GM19467 (cell line): ENCODE measurements around the gene NT5DC4.

Source experiments
- ATAC-seq: cut with Tn5 transposase; IDR thresholded peaks from one replicate; pipeline ENCODE4 v1.9.1; 2021; ENCODE audit warnings: mild to moderate bottlenecking, moderate library complexity; ENCODE audit not compliant: unreplicated experiment

NT5DC4 gene

DNA sequence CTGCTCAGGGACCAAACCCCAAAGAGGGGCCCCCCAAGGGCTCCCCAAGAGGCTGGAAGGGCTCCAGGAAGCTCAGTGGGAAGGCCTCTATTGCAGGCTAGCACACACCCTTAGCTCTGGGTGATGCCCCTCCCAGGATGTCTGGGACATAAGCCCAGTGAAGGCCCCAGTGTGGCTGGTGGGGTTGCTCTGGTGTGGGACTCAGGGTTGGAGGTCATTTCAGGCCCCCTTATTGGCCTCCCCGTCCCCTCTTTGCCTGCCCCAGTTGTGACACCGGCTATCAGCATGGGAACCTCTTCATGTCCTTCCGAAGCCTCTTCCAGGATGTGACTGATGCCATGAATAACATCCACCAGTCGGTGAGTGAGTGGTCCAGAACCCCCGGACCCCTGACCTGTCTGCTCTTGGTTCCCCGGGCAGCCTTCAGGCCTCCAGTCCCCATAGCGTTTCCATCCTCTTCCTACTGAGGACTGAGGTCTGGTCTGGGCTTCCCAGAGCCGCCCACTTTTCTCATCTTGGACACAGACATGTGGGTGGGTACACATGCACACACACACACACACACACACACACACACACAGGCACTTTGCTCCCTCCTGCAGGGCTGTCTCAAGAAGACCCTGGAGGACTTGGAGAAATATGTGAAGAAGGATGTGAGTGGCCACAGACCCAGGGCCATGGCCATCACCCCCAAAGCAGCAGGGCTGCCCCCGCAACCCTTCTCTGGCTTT, 2.2 kb downstream of the NT5DC4 start:
- no peak for ATAC-seq

DNA sequence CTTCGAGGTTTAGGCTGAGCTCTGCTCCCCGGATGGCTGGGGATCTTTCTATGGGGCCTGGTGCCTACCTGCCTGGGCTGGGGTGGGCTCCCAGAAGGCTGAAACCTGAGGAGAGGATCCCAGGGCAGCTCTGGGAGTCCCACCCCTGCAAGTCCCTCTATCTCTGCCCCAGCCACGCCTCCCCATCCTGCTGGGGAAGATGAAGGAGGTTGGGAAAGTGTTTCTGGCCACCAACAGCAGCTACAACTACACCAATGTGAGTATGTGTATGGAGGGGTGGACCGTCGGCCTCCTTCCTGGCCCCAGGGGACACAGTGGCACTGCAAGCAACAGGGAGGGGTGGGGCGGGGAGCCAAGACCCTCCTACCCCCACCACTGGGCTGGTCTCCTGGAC, 2.7 kb downstream of the NT5DC4 start:
- ATAC-seq: no peak

DNA sequence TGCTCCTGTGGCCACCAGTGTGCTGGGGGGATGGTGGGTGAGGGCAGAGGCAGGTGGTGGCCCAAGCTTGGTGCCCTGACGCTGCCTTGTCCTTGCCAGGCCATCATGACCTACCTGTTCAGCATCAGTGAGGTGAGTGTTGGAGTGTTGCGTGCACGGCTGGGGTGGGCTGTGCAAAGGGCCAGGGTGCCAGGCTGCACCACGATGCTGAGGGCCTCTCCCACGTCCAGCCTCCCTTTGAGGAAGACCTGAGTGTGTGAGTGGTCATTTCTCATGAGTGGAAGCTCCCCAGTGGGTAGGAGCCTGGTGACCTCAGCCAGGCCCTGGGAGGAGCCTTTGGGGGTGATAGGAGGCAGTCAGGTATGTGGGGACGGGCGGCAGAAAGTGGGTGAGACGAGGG, 3.2 kb downstream of the NT5DC4 start:
- no peak for ATAC-seq

DNA sequence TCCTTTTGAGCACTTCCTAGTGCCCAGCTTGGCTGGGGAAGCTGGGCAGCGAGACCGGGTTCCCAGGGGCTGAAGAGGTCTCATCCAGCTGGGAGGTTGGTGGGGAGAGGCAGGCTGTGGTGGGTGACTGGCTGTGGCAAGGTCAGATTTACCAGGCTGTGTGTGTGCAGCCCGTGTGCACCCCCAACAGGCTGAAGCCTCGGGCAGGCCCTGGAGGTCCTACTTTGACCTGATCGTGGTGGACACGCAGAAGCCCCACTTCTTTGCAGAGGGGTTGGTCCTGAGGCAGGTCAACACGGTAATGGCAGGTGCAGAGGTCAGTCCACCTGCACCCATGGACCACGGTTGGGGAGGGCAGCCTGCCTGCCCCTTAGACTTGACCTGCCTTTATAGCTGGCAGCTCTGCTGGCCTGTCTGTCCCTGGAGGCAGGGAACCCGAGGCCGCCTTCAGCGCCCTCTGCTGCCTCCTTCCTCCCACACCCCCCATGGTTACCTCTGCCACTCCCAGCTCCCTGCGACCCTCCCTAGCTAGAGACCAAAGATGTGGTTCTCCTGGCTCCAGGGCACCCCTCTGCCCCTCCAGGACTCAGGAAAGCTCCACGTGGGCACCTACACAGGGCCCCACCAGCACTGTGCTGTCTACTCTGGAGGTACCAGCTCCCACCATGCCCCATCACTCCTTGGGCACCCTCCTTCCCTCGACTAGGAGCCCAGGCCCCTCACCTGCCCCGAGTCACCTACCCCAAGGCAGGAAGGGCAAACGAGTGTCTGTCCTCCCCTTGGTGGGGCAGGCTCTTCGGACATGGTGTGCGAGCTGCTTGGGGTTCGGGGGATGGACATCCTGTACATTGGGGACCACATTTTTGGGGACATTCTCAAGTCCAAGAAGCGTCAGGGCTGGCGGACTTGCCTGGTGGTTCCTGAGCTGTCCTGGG, 4.0 kb downstream of the NT5DC4 start:
- ATAC-seq: no peak

DNA sequence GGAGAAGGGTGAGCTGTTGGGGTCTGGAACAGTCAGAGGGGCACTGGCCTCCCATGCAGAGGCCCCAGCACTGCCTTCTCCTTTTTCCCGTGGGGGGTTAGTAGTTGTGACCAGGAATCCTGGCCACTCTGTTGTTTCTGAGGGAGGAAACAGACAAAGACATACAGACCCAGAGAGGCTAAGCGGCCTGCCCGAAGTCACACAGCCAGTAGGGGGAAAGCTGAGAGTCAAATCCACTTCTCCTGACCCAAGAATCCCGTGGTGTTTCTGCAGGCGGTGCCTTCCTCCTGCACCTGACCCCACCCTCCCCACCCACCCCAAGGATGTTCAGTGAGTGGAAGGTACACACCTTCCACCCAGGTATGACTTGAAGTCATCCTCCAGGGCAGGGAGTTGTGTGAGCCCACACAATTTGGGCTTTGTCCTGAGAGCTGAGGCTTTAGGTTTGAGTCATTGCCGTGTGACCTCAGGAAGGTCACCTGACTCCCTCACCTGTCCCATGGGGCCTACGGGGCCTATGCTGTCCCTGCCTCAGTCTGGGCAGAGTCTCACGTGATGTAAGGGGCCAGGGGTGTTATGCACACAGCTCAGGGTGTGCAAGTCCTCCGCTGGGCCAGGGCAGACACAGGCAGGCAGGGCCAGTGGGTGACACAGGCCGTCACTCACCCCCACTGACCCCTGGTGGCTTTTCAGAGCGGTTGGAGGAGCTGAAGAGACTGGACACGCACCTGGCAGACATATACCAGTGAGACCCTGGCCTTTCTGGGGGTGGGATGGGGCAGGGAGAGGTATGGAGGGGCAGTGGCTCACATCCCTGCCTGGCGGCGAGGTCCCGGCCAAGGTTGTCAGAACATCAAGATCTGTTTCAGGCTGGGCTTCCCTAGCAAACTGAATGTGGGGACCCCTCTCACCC, 5.0 kb downstream of the NT5DC4 start:
- ATAC-seq: no peak

DNA sequence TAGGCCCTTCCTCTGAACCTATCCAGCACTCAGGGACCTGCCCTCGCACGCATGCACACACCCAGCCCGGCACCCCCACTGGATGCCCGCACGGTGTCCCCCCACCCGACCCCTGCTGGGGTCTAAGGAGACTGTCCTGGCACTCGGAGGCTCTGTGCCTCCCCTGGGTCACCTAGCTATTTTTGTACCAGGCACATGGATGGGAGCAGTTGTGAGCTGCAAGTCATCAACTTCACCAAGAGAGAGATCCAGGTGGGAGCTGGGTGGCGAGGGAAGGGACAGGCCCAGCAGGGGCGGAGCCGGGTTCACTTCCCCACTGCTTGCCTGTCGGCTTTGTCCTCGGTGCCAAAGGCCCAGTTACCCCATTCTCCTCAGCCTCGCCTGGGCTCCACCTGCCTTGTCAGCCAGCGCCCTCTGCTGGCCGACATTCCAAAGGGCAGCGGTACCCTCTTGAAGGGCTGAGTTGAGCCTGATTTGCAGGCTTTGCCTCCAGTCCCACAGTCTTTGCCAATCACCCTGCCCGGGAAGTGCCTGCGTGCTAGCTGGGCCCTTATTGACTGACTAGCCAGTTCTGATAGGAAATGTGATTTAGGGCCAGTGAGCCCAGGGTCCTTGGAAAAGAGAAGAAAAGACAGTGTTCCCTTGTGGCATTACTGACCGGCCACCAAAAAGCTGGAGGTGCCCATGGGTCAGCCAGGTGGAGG, 5.8 kb downstream of the NT5DC4 start:
- peak; percentile 77 for ATAC-seq

DNA sequence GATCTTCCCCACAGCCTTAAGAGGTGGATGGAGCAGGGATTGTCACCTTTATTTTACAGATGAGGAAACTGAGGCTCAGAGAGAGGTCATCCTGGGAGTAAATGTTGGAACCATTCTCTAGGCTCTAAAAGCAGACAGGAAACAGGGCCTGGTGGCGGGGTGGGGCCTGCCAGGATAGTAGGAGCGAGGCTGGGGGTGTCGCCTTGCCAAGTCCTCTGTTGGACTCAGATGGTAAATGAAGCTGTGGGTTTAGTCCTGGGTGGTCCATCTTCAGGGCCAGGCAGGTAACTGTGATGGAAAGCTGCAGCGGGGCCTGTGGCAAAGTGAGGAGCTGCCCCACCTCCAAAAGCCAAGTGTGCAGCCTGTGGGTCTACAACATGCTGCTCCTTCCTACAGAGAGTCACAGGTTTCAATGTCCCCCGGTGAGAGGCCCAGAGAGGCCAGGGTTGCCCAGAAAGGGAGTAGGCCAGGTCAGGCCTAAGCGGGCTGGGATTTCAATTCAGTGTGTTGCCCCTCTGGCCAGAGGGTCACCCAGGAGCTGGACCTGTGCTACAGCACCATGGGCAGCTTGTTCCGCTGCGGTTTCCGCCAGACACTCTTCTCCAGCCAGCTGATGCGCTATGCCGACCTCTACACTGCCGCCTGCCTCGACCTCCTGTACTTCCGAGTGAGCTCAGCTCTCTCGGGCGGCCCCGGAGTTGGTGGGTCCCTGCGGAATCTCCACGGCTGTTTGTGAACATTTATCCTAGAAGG, 6.6 kb downstream of the NT5DC4 start:
- no peak for ATAC-seq

DNA sequence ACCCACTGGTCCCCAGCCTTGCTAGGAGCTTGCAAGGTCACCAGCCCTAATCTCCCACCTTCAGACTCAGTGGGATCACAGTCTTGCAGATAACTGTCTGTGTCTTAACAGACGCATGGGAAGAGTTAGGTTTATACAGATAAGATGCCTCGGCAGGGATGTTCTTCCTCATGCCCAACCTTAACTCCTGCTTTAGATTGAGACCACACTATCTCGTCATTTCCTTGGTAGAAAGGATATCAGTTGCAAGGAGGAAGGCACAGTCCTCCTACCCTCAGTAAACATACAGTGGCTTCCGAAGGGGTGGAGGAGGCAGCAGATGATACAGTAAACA, 7.2 kb downstream of the NT5DC4 start:
- ATAC-seq: no peak

DNA sequence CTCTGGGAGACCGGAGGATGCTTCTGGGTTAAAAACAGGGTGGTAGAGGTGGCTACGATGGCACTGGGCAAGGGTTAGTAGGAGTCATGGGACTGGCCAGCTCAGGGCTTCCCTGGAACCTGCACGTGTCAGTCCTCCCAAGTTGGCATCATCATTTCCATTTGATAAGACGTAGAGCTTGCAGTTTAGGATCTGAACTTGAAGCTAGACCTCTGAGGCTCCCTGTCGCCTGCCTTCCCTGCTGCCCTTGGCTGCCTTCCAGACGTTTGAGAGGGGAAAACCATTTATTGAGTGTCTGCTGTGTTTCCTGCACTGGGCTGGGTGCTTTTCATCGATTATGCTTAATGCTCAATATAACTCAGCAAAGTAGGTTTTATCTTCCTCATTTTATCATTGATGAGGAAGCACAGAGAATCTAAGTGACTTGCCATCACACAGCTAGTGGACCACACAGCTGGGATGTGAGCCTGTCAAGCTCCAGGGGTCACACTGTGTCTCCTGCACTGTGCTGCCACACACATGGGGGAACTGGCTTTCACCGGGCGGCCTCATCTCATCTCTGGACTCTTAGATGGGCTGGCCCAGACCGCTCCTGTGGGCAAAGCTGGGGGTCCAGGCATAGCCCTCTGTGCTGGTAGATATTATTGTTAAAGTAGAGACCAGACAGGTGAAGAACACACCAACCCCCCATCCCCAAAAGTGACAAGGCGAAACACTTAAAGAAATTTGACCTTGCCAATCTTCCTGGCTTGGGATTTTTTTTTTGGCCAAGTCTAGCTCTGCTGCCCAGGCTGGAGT, 7.8 kb downstream of the NT5DC4 start:
- ATAC-seq: no peak

DNA sequence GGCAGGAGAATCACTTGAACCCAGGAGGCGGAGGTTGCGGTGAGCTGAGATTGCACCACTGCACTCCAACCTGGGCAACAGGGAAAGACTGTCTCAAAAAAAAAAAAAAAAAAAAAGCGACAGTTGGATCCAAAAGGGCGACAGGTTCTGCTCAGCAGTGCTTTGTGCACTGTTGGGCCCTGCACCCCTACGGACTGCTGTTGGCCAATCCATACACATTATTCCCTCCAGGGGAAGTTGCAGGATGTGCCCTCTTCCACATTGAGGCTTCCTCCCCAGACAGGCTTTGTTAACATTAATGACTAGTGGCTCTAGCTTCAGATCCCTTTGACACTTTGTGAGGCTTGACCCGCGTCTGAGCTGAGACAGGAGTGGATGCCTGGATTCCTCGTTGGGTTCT, 9.4 kb downstream of the NT5DC4 start:
- no peak for ATAC-seq

DNA sequence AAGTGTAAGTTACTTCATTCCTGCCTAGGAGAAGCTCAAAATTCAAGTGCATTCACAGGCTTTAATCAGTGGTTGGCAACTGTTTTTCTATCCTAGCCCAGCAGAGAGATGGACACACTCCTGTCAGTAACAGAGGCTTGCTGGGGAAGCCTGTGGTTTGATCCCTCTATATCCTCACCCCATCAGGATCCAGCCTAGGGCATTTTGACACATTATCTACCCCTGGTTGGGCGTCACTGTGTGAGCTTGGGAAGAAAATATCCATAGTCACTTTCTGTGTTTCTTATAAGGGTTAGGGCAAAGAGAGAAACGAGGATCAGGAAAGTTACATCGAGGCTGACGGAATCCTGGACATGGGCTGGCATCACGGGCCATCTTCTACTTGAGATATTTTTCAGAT, 10.0 kb downstream of the NT5DC4 start:
- no peak for ATAC-seq

DNA sequence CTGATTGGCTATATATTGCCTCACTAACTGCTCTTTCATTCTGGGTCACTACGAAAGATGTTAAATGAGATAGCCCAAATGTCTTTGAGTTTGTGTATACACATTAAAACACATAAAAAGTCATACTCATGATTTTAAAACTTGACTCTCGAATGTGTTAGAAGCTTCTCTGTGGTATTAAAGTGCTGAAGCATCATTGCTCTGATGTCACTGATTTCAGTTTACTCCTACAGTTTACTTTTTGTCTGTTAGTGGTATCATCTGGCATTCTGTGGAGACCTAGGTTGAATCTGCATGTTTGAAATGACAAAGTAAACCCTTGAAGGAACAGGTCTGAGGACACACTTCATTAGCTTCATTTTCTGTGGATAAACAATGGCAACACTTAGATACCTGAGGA, 10.7 kb downstream of the NT5DC4 start:
- ATAC-seq: no peak

DNA sequence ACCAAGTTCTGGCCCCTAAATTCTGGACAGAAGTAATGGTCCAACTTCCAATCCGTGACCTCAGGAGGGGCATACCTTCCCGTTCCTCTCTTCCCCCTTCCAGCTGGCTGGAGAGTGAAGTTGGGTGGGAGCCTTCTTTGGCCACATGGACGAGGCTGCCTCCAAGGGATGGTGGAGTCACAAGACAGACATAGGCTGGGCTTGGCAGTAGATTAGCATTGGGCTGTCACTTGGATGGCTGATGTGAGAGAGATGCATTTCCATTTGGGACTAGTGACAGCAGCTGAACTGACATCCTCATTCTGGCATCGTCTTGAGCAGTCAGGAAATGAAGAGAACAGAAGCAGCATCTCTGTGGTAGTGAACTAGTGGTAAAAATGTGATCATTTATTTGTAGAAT, 12.6 kb downstream of the NT5DC4 start:
- no peak for ATAC-seq

DNA sequence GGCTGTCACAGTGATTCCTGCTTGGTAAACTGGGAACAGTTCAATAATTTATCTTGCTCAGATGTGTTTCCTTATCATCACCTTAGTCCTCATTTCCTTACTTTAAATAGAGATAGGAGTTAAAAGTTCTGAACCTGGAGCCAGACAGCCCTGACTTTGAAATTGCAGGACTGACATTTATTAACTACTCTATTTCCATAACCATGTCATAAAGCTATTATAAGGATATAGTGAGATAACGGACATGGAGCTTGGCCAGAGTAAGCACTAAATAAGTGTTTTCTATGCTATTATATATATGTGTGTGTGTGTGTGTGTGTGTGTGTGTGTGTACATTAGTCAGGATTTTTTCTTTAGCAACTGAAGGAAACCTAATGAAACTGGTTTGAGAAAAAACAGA, 13.1 kb downstream of the NT5DC4 start:
- no peak for ATAC-seq

DNA sequence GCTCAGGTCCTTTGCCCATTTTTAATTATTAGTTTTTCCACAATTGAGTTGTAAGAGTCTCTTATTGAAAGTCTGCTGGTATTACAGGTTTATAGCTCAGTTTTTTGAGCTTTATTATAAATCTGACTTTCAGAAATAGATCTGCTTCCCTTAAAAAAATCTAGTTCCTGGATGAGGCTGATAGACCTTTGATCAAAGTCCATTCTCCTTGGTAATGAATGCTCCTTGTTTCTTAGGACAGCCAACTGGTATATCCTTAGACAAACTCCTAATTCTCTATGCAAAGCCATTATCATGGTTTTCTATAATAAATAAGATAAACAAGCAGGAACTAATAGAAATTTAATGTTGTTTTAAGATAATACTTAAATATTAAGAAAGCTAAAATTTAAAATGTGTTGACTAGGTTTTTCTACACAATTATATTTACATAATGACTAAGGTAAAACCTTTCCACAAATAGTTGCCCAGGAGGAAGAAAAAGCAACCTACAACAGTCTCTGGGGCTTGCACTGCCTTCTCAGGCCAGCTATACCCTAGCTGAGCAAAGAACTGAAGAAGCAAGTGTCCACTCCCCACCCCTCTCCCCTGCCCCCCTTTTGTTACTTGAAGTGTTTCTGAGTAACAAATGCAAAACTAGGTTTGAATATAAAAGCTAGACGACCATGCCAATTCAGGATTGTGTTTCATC, 16.9 kb downstream of the NT5DC4 start:
- ATAC-seq: no peak

DNA sequence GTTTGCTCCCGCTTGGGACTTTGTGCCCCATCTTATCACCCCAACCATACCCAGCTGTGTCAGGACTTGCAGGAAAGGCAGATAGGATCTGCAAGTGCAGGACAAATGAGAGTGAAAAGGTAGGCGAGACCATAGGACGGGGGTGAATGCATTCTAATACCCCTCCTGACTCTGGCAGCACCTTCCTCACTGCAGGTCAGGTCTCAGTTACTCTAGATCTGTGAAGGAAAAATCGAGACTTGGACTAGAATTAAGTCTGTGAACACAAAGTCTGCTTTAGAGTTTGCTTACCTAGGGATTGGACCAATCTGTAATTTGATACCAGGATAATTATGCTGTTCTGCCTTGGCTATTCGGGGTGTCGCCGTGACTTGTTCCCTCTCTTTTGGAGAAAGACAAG, 19.7 kb downstream of the NT5DC4 start:
- no peak for ATAC-seq

DNA sequence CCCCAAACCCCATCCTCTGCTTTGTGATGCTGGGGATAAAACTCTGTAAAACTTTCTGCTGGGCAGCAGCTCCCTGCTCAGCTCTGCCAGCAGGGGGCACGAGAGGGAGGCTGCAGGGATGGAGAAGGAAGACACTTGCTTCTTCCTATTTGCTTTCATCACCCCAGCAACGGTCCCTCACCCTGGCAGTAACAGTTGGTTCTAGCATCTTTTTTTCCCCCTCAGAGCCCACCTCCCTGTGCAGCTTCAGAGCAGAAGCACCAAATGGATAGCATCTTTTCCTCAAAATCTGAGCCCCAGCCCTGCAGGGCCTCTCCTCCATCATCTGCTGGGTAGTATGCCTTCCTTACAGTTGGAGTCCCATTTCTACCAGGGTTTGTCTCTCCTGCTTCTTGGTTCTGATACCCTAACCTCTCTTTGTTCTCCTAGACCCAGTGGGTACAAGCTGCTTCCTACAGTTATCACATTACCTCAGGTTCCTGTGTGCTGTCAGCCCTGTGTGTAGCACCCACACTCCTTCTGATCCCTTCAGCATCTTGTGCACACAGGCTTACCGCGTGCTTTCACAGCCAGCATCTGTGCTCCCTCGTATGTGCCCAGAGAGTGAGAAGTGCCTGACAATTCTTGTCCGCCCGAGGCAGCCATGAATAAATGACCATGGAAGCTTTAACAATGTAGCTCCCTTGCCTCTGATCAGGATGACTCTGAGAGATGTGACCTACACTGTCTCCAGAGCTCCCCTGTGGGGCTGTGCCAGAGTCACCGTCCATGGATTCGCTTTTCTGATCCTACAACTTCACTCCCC, 29.1 kb downstream of the NT5DC4 start:
- no peak for ATAC-seq

DNA sequence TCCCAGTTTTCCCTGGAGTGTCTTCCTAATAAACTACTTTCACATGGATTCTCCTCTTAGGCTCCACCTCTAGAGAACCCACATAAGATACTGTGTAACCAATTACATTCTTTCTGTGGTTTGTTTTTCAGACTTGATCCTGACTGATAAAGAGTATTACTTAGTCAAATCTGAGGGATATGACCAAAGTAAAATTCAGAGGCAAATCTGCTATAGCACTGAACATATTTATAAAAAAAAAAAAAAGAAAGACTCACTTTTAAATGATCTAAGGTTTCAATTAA, 29.7 kb downstream of the NT5DC4 start:
- no peak for ATAC-seq
